ENCODE measurements around the gene RALBP1.
A peak's percentile ranks its signal among the peaks of the same experiment; 100 is the strongest.

DNA sequence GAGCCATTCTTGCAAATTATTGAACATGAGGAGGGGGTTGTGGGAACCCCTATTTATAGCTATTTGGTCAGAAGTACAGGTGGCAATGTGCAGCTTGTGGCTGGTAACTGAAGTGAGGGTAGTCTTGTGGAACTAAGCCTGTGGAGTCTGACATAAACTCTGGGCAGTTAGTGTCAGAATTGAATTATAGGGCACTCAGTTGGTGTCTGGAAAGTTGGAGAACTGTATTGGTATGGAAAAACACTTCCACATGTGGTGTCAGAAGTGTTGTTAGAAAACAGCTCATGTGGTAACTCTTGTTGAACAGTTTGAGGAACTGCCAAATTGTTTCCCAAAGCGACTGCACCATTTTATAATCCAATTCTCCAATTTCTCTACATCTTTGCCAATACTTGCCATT lies 7.5 kb downstream of the RALBP1 start:
- TF ChIP-seq, protein P1, sequence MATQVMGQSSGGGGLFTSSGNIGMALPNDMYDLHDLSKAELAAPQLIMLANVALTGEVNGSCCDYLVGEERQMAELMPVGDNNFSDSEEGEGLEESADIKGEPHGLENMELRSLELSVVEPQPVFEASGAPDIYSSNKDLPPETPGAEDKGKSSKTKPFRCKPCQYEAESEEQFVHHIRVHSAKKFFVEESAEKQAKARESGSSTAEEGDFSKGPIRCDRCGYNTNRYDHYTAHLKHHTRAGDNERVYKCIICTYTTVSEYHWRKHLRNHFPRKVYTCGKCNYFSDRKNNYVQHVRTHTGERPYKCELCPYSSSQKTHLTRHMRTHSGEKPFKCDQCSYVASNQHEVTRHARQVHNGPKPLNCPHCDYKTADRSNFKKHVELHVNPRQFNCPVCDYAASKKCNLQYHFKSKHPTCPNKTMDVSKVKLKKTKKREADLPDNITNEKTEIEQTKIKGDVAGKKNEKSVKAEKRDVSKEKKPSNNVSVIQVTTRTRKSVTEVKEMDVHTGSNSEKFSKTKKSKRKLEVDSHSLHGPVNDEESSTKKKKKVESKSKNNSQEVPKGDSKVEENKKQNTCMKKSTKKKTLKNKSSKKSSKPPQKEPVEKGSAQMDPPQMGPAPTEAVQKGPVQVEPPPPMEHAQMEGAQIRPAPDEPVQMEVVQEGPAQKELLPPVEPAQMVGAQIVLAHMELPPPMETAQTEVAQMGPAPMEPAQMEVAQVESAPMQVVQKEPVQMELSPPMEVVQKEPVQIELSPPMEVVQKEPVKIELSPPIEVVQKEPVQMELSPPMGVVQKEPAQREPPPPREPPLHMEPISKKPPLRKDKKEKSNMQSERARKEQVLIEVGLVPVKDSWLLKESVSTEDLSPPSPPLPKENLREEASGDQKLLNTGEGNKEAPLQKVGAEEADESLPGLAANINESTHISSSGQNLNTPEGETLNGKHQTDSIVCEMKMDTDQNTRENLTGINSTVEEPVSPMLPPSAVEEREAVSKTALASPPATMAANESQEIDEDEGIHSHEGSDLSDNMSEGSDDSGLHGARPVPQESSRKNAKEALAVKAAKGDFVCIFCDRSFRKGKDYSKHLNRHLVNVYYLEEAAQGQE (IDR thresholded peaks at IDR 0.05; ENCODE audit: low read depth) = no peak
- TF ChIP-seq EGR1 (IDR thresholded peaks at IDR 0.05) (no peak), TEAD4 (IDR thresholded peaks at IDR 0.05) (peak; percentile 77), ZBTB7A (IDR thresholded peaks at IDR 0.05; ENCODE audit: low read depth) (no peak), CEBPB (IDR thresholded peaks at IDR 0.05) (peak; percentile 41), FOXM1 (IDR thresholded peaks at IDR 0.05; ENCODE audit: borderline replicate concordance, low read depth) (peak; percentile 77; the same call in 1 of the 2 replicates), TAF1 (IDR thresholded peaks at IDR 0.05; ENCODE audit: low read depth) (no peak), EP300 (IDR thresholded peaks at IDR 0.05; ENCODE audit: borderline replicate concordance) (peak; percentile 93), YY1 (IDR thresholded peaks at IDR 0.05; ENCODE audit: low read depth) (no peak), CREB1 (IDR thresholded peaks at IDR 0.05; ENCODE audit: low read depth) (no peak)
- TF ChIP-seq, protein P2, sequence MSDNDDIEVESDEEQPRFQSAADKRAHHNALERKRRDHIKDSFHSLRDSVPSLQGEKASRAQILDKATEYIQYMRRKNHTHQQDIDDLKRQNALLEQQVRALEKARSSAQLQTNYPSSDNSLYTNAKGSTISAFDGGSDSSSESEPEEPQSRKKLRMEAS (IDR thresholded peaks at IDR 0.05) = peak; percentile 76
